IMR-90 (cell line): ENCODE results near the gene MAPRE2. TPM values are rescaled to one million over a fixed set of nuclear protein-coding genes. Genes with fewer than 3 reads are reported as not detected.

Experiments used
- ATAC-seq: fragments of 200-7000 bp; cut with Tn5 transposase; 2 replicates; pipeline ENCODE4 v1.9.1; 2020; ENCODE audit warnings: low read depth, mild to moderate bottlenecking, moderate library complexity
- BruUV-seq: library from RNA; stranded (reverse); fragments of 400-500 nt; replicated peaks from 2 replicates; lab custom pipeline; 2021; lab: Mats Ljungman, UMichigan
- CTCF ChIA-PET: fragments of 300-600 bp; formaldehyde crosslinking; extraction: SDS; loops from one replicate; lab custom pipeline; 2021; ENCODE audit warnings: antibody characterized with exemption; lab: Yijun Ruan, JAX
- POLR2A ChIA-PET: fragments of 300-600 bp; sonication (Branson Sonifier 250); formaldehyde crosslinking; loops from one replicate; lab custom pipeline; 2022; ENCODE audit warnings: antibody characterized with exemption; ENCODE audit not compliant: unreplicated experiment; lab: Charles Lee
- DNase-seq: peaks from one replicate; pipeline ENCODE4 v3.0.0; 2013
- H2AFZ ChIP-seq: replicated peaks from 2 replicates; pipeline ENCODE3; 2013; ENCODE audit warnings: low read length, mild to moderate bottlenecking; ENCODE audit not compliant: poor library complexity
- H2AK5ac ChIP-seq: 2 replicates; pipeline ENCODE4 v1.6.1; 2013; ENCODE audit warnings: low read depth, low read length, inconsistent platforms
- H2AK9ac ChIP-seq: replicated peaks from 2 replicates; pipeline ENCODE3; 2013; ENCODE audit warnings: mild to moderate bottlenecking, low read depth, low read length, moderate library complexity; ENCODE audit not compliant: poor library complexity
- H2BK120ac ChIP-seq: 2 replicates; pipeline ENCODE4 v1.6.1; 2013; ENCODE audit warnings: low read depth, low read length, inconsistent platforms
- H2BK15ac ChIP-seq: 3 replicates; pipeline ENCODE4 v1.6.1; 2013; ENCODE audit warnings: low read depth, low read length, inconsistent platforms
- H2BK20ac ChIP-seq: 2 replicates; pipeline ENCODE4 v1.6.1; 2013; ENCODE audit warnings: low read depth, mild to moderate bottlenecking, inconsistent platforms, low read length, moderate library complexity
- H2BK5ac ChIP-seq: 2 replicates; pipeline ENCODE4 v1.6.1; 2013; ENCODE audit warnings: mild to moderate bottlenecking, low read depth, low read length, inconsistent platforms; ENCODE audit not compliant: poor library complexity, severe bottlenecking
- H3K14ac ChIP-seq: replicated peaks from 2 replicates; pipeline ENCODE4 v1.6.1; 2013; ENCODE audit warnings: low read depth, low read length, inconsistent platforms
- H3K18ac ChIP-seq: 2 replicates; pipeline ENCODE4 v1.6.1; 2013; ENCODE audit warnings: low read depth, low read length, control low read depth
- H3K23ac ChIP-seq: 2 replicates; pipeline ENCODE4 v1.6.1; 2013; ENCODE audit warnings: low read depth, low read length, inconsistent platforms
- H3K27ac ChIP-seq: 2 replicates; pipeline ENCODE4 v1.5.1; 2013; ENCODE audit warnings: mild to moderate bottlenecking, control low read depth, low read length; ENCODE audit not compliant: insufficient read depth
- H3K27me3 ChIP-seq: 2 replicates; pipeline ENCODE4 v1.6.1; 2013; ENCODE audit warnings: low read length; ENCODE audit not compliant: control insufficient read depth, insufficient read depth
- H3K36me3 ChIP-seq: 2 replicates; pipeline ENCODE4 v1.6.1; 2013; ENCODE audit warnings: low read length, mixed read lengths; ENCODE audit not compliant: control insufficient read depth, insufficient read depth
- H3K4ac ChIP-seq: 2 replicates; pipeline ENCODE4 v1.6.1; 2013; ENCODE audit warnings: low read depth, low read length, inconsistent platforms
- H3K4me1 ChIP-seq: 2 replicates; pipeline ENCODE4 v1.6.1; 2013; ENCODE audit warnings: low read length, mixed read lengths; ENCODE audit not compliant: control insufficient read depth, insufficient read depth
- H3K4me2 ChIP-seq: 2 replicates; pipeline ENCODE4 v1.6.1; 2013; ENCODE audit warnings: low read depth, mild to moderate bottlenecking, control low read depth, low read length, moderate library complexity
- H3K4me3 ChIP-seq: 2 replicates; pipeline ENCODE4 v1.5.1; 2013; ENCODE audit warnings: low read depth, mild to moderate bottlenecking, control low read depth, low read length, moderate library complexity; ENCODE audit not compliant: insufficient read depth
- H3K56ac ChIP-seq: 2 replicates; pipeline ENCODE4 v1.6.1; 2013; ENCODE audit warnings: low read length, inconsistent platforms; ENCODE audit not compliant: insufficient read depth; ENCODE audit errors: extremely low read depth
- H3K79me1 ChIP-seq, 2 experiments: 2 replicates each; pipeline ENCODE4 v1.6.1; 2013; ENCODE audit warnings: low read length in 2 of 2, inconsistent platforms in 1 of 2, low read depth in 1 of 2
- H3K9ac ChIP-seq: 2 replicates; pipeline ENCODE4 v1.6.1; 2013; ENCODE audit warnings: low read depth, low read length, control low read depth
- H3K9me1 ChIP-seq: 2 replicates; pipeline ENCODE4 v1.6.1; 2013; ENCODE audit warnings: low read length, inconsistent platforms; ENCODE audit not compliant: insufficient read depth
- H3K9me3 ChIP-seq: 2 replicates; pipeline ENCODE4 v1.6.1; 2013; ENCODE audit warnings: low read length; ENCODE audit not compliant: control insufficient read depth, insufficient read depth
- H4K20me1 ChIP-seq: 2 replicates; pipeline ENCODE4 v1.6.1; 2013; ENCODE audit warnings: low read length, inconsistent platforms; ENCODE audit not compliant: insufficient read depth
- H4K5ac ChIP-seq: 2 replicates; pipeline ENCODE4 v1.6.1; 2013; ENCODE audit warnings: mild to moderate bottlenecking, low read depth, low read length, control low read depth
- H4K8ac ChIP-seq, 2 experiments: 2 replicates each; pipeline ENCODE4 v1.6.1; 2013; ENCODE audit warnings: low read depth in 2 of 2, low read length in 2 of 2, control low read depth in 1 of 2, inconsistent platforms in 1 of 2
- H4K91ac ChIP-seq: 2 replicates; pipeline ENCODE4 v1.6.1; 2013; ENCODE audit warnings: low read depth, low read length, inconsistent platforms; ENCODE audit not compliant: insufficient read depth
- BHLHE40 ChIP-seq: fragments of 150-350 bp; IDR thresholded peaks from 2 replicates; pipeline ENCODE4 v1.6.1; 2016; ENCODE audit warnings: mild to moderate bottlenecking, low read depth, low read length
- CEBPB ChIP-seq: IDR thresholded peaks from 2 replicates; pipeline ENCODE4 v1.6.1; 2012; ENCODE audit warnings: low read depth, low read length, improper control_type of control experiment
- CHD1 ChIP-seq: IDR thresholded peaks from 2 replicates; pipeline ENCODE4 v1.6.1; 2012; ENCODE audit warnings: low read depth, low read length, improper control_type of control experiment
- CTCF ChIP-seq: conservative IDR thresholded peaks from 2 replicates; pipeline ENCODE4 v1.5.1; 2012; ENCODE audit warnings: mild to moderate bottlenecking, low read depth, low read length, improper control_type of control experiment
- FOS ChIP-seq: fragments of 150-350 bp; IDR thresholded peaks from 2 replicates; pipeline ENCODE4 v1.6.1; 2016; ENCODE audit warnings: low read depth, low read length
- MAFK ChIP-seq: IDR thresholded peaks from 2 replicates; pipeline ENCODE4 v1.6.1; 2012; ENCODE audit warnings: low read depth, low read length, improper control_type of control experiment
- MAZ ChIP-seq: IDR thresholded peaks from 2 replicates; pipeline ENCODE4 v1.6.1; 2012; ENCODE audit warnings: low read depth, mild to moderate bottlenecking, low read length, improper control_type of control experiment, moderate library complexity, borderline replicate concordance
- MXI1 ChIP-seq: IDR thresholded peaks from 2 replicates; pipeline ENCODE4 v1.6.1; 2012; ENCODE audit warnings: low read depth, mild to moderate bottlenecking, low read length, moderate library complexity, borderline replicate concordance
- NFE2L2 ChIP-seq: fragments of 150-350 bp; IDR thresholded peaks from 2 replicates; pipeline ENCODE4 v1.6.1; 2016; ENCODE audit warnings: low read depth, mild to moderate bottlenecking, low read length
- POLR2A ChIP-seq: IDR thresholded peaks from 2 replicates; pipeline ENCODE4 v1.6.1; 2012; ENCODE audit warnings: mild to moderate bottlenecking, low read depth, low read length
- RAD21 ChIP-seq: IDR thresholded peaks from 2 replicates; pipeline ENCODE4 v1.6.1; 2012; ENCODE audit warnings: low read length, improper control_type of control experiment
- RCOR1 ChIP-seq: IDR thresholded peaks from 2 replicates; pipeline ENCODE4 v1.6.1; 2012; ENCODE audit warnings: mild to moderate bottlenecking, low read length, improper control_type of control experiment; ENCODE audit not compliant: insufficient replicate concordance
- RFX5 ChIP-seq: IDR thresholded peaks from 2 replicates; pipeline ENCODE4 v1.8.0; 2012; ENCODE audit warnings: low read depth, mild to moderate bottlenecking, low read length, moderate library complexity
- SMC3 ChIP-seq: fragments of 150-350 bp; IDR thresholded peaks from 2 replicates; pipeline ENCODE4 v1.6.1; 2016; ENCODE audit warnings: low read depth, mild to moderate bottlenecking, antibody characterized with exemption, low read length, moderate library complexity
- USF2 ChIP-seq: fragments of 150-350 bp; IDR thresholded peaks from 2 replicates; pipeline ENCODE4 v1.6.1; 2017; ENCODE audit warnings: mild to moderate bottlenecking, antibody characterized with exemption, low read length, low read depth
- WGBS, 2 experiments: methylation state at CpG; one replicate each; pipeline versions ENCODE4 v1.1.5 to v1.1.7; 2013; ENCODE audit warnings: missing lambda C conversion rate in 2 of 2; ENCODE audit not compliant: insufficient read length in 1 of 2; ENCODE audit errors: extremely low coverage in 2 of 2; 5-methylcytosine and 5-hydroxymethylcytosine counted together
- dilution Hi-C: fragments of 300-500 bp; cut with HindIII; formaldehyde crosslinking; loops from one replicate; pipeline ENCODE4 v1.14.3; 2018; ENCODE audit warnings: low sequenced_read_pairs; ENCODE audit not compliant: unreplicated experiment
- in situ Hi-C: fragments of 300-500 bp; cut with MboI; formaldehyde crosslinking; loops from 3 replicates; pipeline ENCODE4 v1.14.3; 2019; ENCODE audit warnings: low sequenced_read_pairs, inconsistent platforms, mixed read lengths
- intact Hi-C: fragments of 100-400 bp; cut with micrococcal nuclease; formaldehyde crosslinking; loops from 2 replicates; pipeline ENCODE4 v1.10.0; 2022
- polyA plus RNA-seq, 3 experiments: library from polyadenylated mRNA; depleted of rRNA; stranded (reverse); fragments of >200 nt; gene quantifications; 2 replicates each; pipeline ENCODE4 v1.2.3, GENCODE V29; 2012; ENCODE audit warnings: low replicate concordance in 1 of 3
- total RNA-seq: library from RNA; depleted of rRNA; stranded (reverse); fragments of >200 nt; gene quantifications from 2 replicates; pipeline ENCODE4 v1.2.3, GENCODE V29; 2012
- TF ChIP-seq, protein P1 (sequence below): fragments of 150-350 bp; IDR thresholded peaks from 2 replicates; pipeline ENCODE4 v1.6.1; 2016; ENCODE audit warnings: low read depth, mild to moderate bottlenecking, low read length, moderate library complexity, borderline replicate concordance

Gene MAPRE2
- total and polyA plus RNA-seq, 2 of the 4 experiments (the other 2 are of a cell fraction): 19.6 to 23.8 TPM

GRCh38 chr18:35141077-35141476, 99.9 kb downstream of the MAPRE2 start:
- H3K4me1 ChIP-seq: no peaks in the 10 kb centered on the region
- H4K20me1 ChIP-seq: no peaks in the 10 kb centered on the region
- WGBS, 2 experiments: no CpG with 5 or more reads among the region's 4 CpGs
- H3K36me3 ChIP-seq: peaks cover 3% of the 10 kb centered on the region; the same call in 1 of the 2 replicates
- no peak overlapping the region for H2BK20ac ChIP-seq
- no peak overlapping the region for H3K4me2 ChIP-seq
- H3K9ac ChIP-seq: no peak overlapping the region
- no peak overlapping the region for H3K56ac ChIP-seq
- H2AK9ac ChIP-seq: no peak overlapping the region
- H2AK5ac ChIP-seq: no peak overlapping the region
- no peak for TF ChIP-seq FOS
- no peak for TF ChIP-seq RAD21
- no peak for TF ChIP-seq MAZ
- TF ChIP-seq USF2: no peak
- no peak for TF ChIP-seq MAFK
- no peak for TF ChIP-seq CTCF
- no peak for TF ChIP-seq BHLHE40
- TF ChIP-seq CHD1: no peak
- TF ChIP-seq, protein P1, sequence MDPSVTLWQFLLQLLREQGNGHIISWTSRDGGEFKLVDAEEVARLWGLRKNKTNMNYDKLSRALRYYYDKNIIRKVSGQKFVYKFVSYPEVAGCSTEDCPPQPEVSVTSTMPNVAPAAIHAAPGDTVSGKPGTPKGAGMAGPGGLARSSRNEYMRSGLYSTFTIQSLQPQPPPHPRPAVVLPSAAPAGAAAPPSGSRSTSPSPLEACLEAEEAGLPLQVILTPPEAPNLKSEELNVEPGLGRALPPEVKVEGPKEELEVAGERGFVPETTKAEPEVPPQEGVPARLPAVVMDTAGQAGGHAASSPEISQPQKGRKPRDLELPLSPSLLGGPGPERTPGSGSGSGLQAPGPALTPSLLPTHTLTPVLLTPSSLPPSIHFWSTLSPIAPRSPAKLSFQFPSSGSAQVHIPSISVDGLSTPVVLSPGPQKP: no peak
- no peak for TF ChIP-seq SMC3
- TF ChIP-seq CEBPB: no peak
- TF ChIP-seq RFX5: no peak
- no peak for TF ChIP-seq MXI1
- TF ChIP-seq POLR2A: no peak
- no peak for TF ChIP-seq NFE2L2
- no peak for TF ChIP-seq RCOR1
- H3K4me3 ChIP-seq: no peak overlapping the region
- no peak overlapping the region for H3K4ac ChIP-seq
- no peak overlapping the region for H2BK120ac ChIP-seq
- no peak overlapping the region for H3K27ac ChIP-seq
- dilution Hi-C loops: no loop called here
- H3K9me3 ChIP-seq: no peaks in the 10 kb centered on the region
- no peak for ATAC-seq
- H3K18ac ChIP-seq: no peak overlapping the region
- H3K9me1 ChIP-seq: 0 out of 2 replicates have a peak, but pooled peaks cover 9% of the 10 kb centered on the region
- intact Hi-C loops: loop anchor here (5.0 kb wide), 1 partner anchor 114 kb away; no protein-coding TSS in a partner anchor
- no peak for DNase-seq
- H3K27me3 ChIP-seq: no peaks in the 10 kb centered on the region
- H3K23ac ChIP-seq: no peak overlapping the region
- H2AFZ ChIP-seq: no peak overlapping the region
- H2BK15ac ChIP-seq: no peak overlapping the region
- TSS peak; percentile 78 for BruUV-seq
- ChIA-PET POLR2A (no interaction called here), CTCF (interaction anchor here (1.2 kb wide), 2 partner anchors 117 to 273 kb away, joined by 3 read pairs; no protein-coding TSS in a partner anchor)
- in situ Hi-C loops: loop anchor here (5.0 to 10.0 kb wide), 2 partner anchors 139 to 276 kb away; no protein-coding TSS in a partner anchor
- no peak overlapping the region for H4K91ac ChIP-seq
- no peak overlapping the region for H4K5ac ChIP-seq
- no peaks in the 10 kb centered on the region for H3K79me1 ChIP-seq
- no peak overlapping the region for H4K8ac ChIP-seq
- H3K14ac ChIP-seq: no peak overlapping the region
- no peak overlapping the region for H2BK5ac ChIP-seq
